ENCODE results near the gene ZNF559.

DNA sequence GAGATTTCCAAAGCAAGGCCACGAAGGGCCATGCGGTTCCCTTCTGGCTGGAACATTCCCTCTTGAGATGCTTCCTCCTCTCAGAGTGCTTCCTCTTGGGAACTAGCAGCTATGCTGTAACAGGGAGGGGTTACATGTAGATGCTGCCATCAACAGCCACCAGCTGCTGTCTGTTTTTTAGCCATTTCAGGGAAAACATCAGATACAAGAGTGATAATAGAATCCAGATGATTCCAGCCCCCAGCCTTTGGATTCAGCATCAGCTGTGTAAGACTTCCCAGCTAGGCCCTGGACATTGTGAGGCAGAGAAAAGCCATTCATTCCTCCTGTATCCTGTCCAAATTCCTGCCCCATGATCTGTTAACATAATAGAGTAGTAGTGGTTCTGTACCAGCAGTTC, 30.7 kb downstream of the ZNF559 start:
- TF ChIP-seq, protein P1, sequence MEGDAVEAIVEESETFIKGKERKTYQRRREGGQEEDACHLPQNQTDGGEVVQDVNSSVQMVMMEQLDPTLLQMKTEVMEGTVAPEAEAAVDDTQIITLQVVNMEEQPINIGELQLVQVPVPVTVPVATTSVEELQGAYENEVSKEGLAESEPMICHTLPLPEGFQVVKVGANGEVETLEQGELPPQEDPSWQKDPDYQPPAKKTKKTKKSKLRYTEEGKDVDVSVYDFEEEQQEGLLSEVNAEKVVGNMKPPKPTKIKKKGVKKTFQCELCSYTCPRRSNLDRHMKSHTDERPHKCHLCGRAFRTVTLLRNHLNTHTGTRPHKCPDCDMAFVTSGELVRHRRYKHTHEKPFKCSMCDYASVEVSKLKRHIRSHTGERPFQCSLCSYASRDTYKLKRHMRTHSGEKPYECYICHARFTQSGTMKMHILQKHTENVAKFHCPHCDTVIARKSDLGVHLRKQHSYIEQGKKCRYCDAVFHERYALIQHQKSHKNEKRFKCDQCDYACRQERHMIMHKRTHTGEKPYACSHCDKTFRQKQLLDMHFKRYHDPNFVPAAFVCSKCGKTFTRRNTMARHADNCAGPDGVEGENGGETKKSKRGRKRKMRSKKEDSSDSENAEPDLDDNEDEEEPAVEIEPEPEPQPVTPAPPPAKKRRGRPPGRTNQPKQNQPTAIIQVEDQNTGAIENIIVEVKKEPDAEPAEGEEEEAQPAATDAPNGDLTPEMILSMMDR (IDR thresholded peaks at IDR 0.05): no peak
- TF ChIP-seq POLR2AphosphoS5 (IDR thresholded peaks at IDR 0.05) (no peak), POLR2A (IDR thresholded peaks at IDR 0.05) (no peak)

Measured in prostate gland (tissue), 2 donors.